Measurements from ENCODE around the gene SLC5A10.
"Not testable (repeated sequence)": the region's sequence is repeated elsewhere in the genome, so short reads cannot be mapped to it uniquely, and the experiment has no call there.

SLC5A10 gene

GRCh38 chr17:19040350-19040749, 88.4 kb downstream of the SLC5A10 start:
- not testable (repeated sequence) for DNase-seq, H3K4me3 Mint-ChIP-seq, H3K9me3 Mint-ChIP-seq, H3K27me3 Mint-ChIP-seq, H3K4me1 Mint-ChIP-seq, H3K27ac Mint-ChIP-seq
- ATAC-seq, result peak; percentile 25

GRCh38 chr17:19041871-19042270, 89.9 kb downstream of the SLC5A10 start:
- not testable (repeated sequence) for H3K27me3 Mint-ChIP-seq, H3K4me3 Mint-ChIP-seq, H3K27ac Mint-ChIP-seq, H3K9me3 Mint-ChIP-seq, ATAC-seq, DNase-seq, H3K4me1 Mint-ChIP-seq

GRCh38 chr17:19042369-19042768, 90.4 kb downstream of the SLC5A10 start:
- not testable (repeated sequence) for H3K4me3 Mint-ChIP-seq, H3K27me3 Mint-ChIP-seq, ATAC-seq, H3K27ac Mint-ChIP-seq, H3K4me1 Mint-ChIP-seq, H3K9me3 Mint-ChIP-seq, DNase-seq

- ATAC-seq, result not testable (repeated sequence)
These were observed 91.1 kb downstream of the SLC5A10 start for GRCh38 chr17:19043032-19043431.

GRCh38 chr17:19044643-19045042, 92.7 kb downstream of the SLC5A10 start:
- ATAC-seq, H3K27ac Mint-ChIP-seq, DNase-seq, H3K4me3 Mint-ChIP-seq, H3K4me1 Mint-ChIP-seq, H3K27me3 Mint-ChIP-seq, H3K9me3 Mint-ChIP-seq: not testable (repeated sequence)

More at GRCh38 chr17:19043032-19043431, 91.1 kb downstream of the SLC5A10 start:
- DNase-seq, H3K4me1 Mint-ChIP-seq, H3K4me3 Mint-ChIP-seq, H3K27me3 Mint-ChIP-seq, H3K9me3 Mint-ChIP-seq, H3K27ac Mint-ChIP-seq: not testable (repeated sequence)

- not testable (repeated sequence) for H3K27ac Mint-ChIP-seq, DNase-seq, H3K4me3 Mint-ChIP-seq, H3K4me1 Mint-ChIP-seq, H3K9me3 Mint-ChIP-seq, H3K27me3 Mint-ChIP-seq
- peak; percentile 76 for ATAC-seq
These were observed 94.9 kb downstream of the SLC5A10 start, which contains the start of gene GRAP for GRCh38 chr17:19046782-19047375. Gene GRAP, minus strand, starts transcription at chr17:19046957. Its CDS starts 31 bp downstream, at chr17:19046926.

GRCh38 chr17:19047510-19047909, 95.5 kb downstream of the SLC5A10 start:
- not testable (repeated sequence) for H3K4me3 Mint-ChIP-seq, H3K4me1 Mint-ChIP-seq, H3K9me3 Mint-ChIP-seq, H3K27ac Mint-ChIP-seq, DNase-seq, ATAC-seq, H3K27me3 Mint-ChIP-seq

- not testable (repeated sequence) for H3K9me3 Mint-ChIP-seq, H3K4me1 Mint-ChIP-seq, H3K27ac Mint-ChIP-seq, H3K4me3 Mint-ChIP-seq, H3K27me3 Mint-ChIP-seq
- peak in 1 of 2 donors; percentile 26 for DNase-seq
- ATAC-seq, result peak; percentile 53
These were observed 96.9 kb downstream of the SLC5A10 start for GRCh38 chr17:19048826-19049225.

GRCh38 chr17:19055447-19055846, 103.5 kb downstream of the SLC5A10 start:
- DNase-seq, H3K4me3 Mint-ChIP-seq, H3K4me1 Mint-ChIP-seq, H3K27me3 Mint-ChIP-seq, H3K27ac Mint-ChIP-seq, H3K9me3 Mint-ChIP-seq: not testable (repeated sequence)
- peak; percentile 93 for ATAC-seq

- H3K4me3 Mint-ChIP-seq, H3K4me1 Mint-ChIP-seq, H3K9me3 Mint-ChIP-seq, H3K27me3 Mint-ChIP-seq, H3K27ac Mint-ChIP-seq: not testable (repeated sequence)
- ATAC-seq (peak; percentile 89), DNase-seq (peak; percentile 69 to 95)
These were observed 110.2 kb downstream of the SLC5A10 start for GRCh38 chr17:19062009-19062717.

GRCh38 chr17:19062718-19063325, 110.9 kb downstream of the SLC5A10 start:
- H3K27me3 Mint-ChIP-seq, H3K4me1 Mint-ChIP-seq, DNase-seq, H3K9me3 Mint-ChIP-seq, H3K4me3 Mint-ChIP-seq: not testable (repeated sequence)
- peak overlapping the region in 1 of 2 donors; percentile 100 for H3K27ac Mint-ChIP-seq
- ATAC-seq, result peak; percentile 77

GRCh38 chr17:19063326-19063956, 111.5 kb downstream of the SLC5A10 start:
- H3K4me3 Mint-ChIP-seq, result peak overlapping the region; percentile 42 to 77
- DNase-seq (peak; percentile 93 to 97), ATAC-seq (peak; percentile 45)
- H3K4me1 Mint-ChIP-seq, H3K27me3 Mint-ChIP-seq, H3K9me3 Mint-ChIP-seq: not testable (repeated sequence)
- H3K27ac Mint-ChIP-seq, result peak overlapping the region; percentile 52 to 100

GRCh38 chr17:19064378-19064777, 112.4 kb downstream of the SLC5A10 start:
- H3K27me3 Mint-ChIP-seq, DNase-seq, H3K4me1 Mint-ChIP-seq, ATAC-seq, H3K9me3 Mint-ChIP-seq: not testable (repeated sequence)
- Mint-ChIP-seq H3K27ac (peak overlapping the region; percentile 80 to 89), H3K4me3 (peak overlapping the region; percentile 53 to 64)

- peak; percentile 98 for ATAC-seq
- H3K4me3 Mint-ChIP-seq, H3K9me3 Mint-ChIP-seq, H3K27me3 Mint-ChIP-seq, DNase-seq, H3K27ac Mint-ChIP-seq, H3K4me1 Mint-ChIP-seq: not testable (repeated sequence)
These were observed 118.6 kb downstream of the SLC5A10 start for GRCh38 chr17:19070318-19071168.
